Left lobe of liver (tissue), 2 donors: ENCODE measurements around the gene CA10. TPM values are rescaled to one million over a fixed set of nuclear protein-coding genes. Genes with fewer than 3 reads are reported as not detected.

Source experiments
- ATAC-seq: fragments of 200-7000 bp; cut with Tn5 transposase; one replicate; pipeline ENCODE4 v1.9.1; 2020; ENCODE audit warnings: mild to moderate bottlenecking, moderate library complexity
- DNase-seq: peaks from one replicate; pipeline ENCODE4 v3.0.0-alpha.2; 2020; ENCODE audit warnings: low spot score
- total RNA-seq: library from RNA; stranded (reverse); gene quantifications from one replicate; pipeline ENCODE4 v1.2.1, GENCODE V29; 2021
- donor health status: DM: no; HTN: no; CAD: no; lungs with moderate emphysema.
- donor health status: DM: no; HTN: yes; CAD: no.

Gene CA10
- total RNA-seq, 1 donor from 2014 or later: not detected

GRCh38 chr17:51700011-51700760, 458.3 kb downstream of the CA10 start:
- no peak for DNase-seq

GRCh38 chr17:51699303-51699702, 459.2 kb downstream of the CA10 start:
- ATAC-seq: no peak
- DNase-seq: no peak

More at GRCh38 chr17:51700011-51700760, 458.3 kb downstream of the CA10 start:
- ATAC-seq: no peak

- no peak for DNase-seq
- ATAC-seq: no peak
Measured at GRCh38 chr17:51692917-51693316, 465.6 kb downstream of the CA10 start.

- ATAC-seq: no peak
- DNase-seq: no peak
Measured at GRCh38 chr17:51687887-51688286, 470.6 kb downstream of the CA10 start.

GRCh38 chr17:51685287-51685909, 473.1 kb downstream of the CA10 start:
- DNase-seq (no peak), ATAC-seq (no peak)

GRCh38 chr17:51684214-51684613, 474.3 kb downstream of the CA10 start:
- no peak for DNase-seq
- no peak for ATAC-seq

GRCh38 chr17:51683291-51683690, 475.2 kb downstream of the CA10 start:
- DNase-seq: no peak
- no peak for ATAC-seq

GRCh38 chr17:51682115-51682514, 476.4 kb downstream of the CA10 start:
- ATAC-seq (no peak), DNase-seq (no peak)

- DNase-seq (no peak), ATAC-seq (no peak)
Measured at GRCh38 chr17:51677875-51678274, 480.6 kb downstream of the CA10 start.

GRCh38 chr17:51676691-51677487, 481.6 kb downstream of the CA10 start:
- DNase-seq (no peak), ATAC-seq (no peak)

- no peak for ATAC-seq
- no peak for DNase-seq
Measured at GRCh38 chr17:51674579-51675255, 483.8 kb downstream of the CA10 start.

- DNase-seq: no peak
- ATAC-seq: no peak
Measured at GRCh38 chr17:51673070-51673469, 485.4 kb downstream of the CA10 start.

- ATAC-seq: no peak
- DNase-seq: no peak
Measured at GRCh38 chr17:51672065-51672464, 486.4 kb downstream of the CA10 start.

- no peak for DNase-seq
- no peak for ATAC-seq
Measured at GRCh38 chr17:51670899-51671298, 487.6 kb downstream of the CA10 start.

GRCh38 chr17:51668963-51669246, 489.6 kb downstream of the CA10 start:
- no peak for ATAC-seq
- no peak for DNase-seq

GRCh38 chr17:51668155-51668962, 490.2 kb downstream of the CA10 start:
- DNase-seq (no peak), ATAC-seq (no peak)

GRCh38 chr17:51667706-51668083, 490.8 kb downstream of the CA10 start:
- DNase-seq: no peak
- no peak for ATAC-seq

GRCh38 chr17:51666971-51667705, 491.4 kb downstream of the CA10 start:
- ATAC-seq (no peak), DNase-seq (no peak)

- no peak for ATAC-seq
- DNase-seq: no peak
Measured at GRCh38 chr17:51662204-51663056, 496.1 kb downstream of the CA10 start.
